Neutrophil (primary cell): ENCODE measurements around the gene KRTAP5-4.

Experiments used
- H3K27ac ChIP-seq: fragments of 200-600 bp; sonication (generic); 2 replicates; pipeline ENCODE4 v1.5.1; 2016; ENCODE audit warnings: mild to moderate bottlenecking, moderate library complexity
- H3K27me3 ChIP-seq: fragments of 200-600 bp; sonication (generic); 2 replicates; pipeline ENCODE4 v1.6.0; 2016; ENCODE audit warnings: mild to moderate bottlenecking
- H3K36me3 ChIP-seq: fragments of 200-600 bp; sonication (generic); 2 replicates; pipeline ENCODE4 v1.5.1; 2017
- H3K4me1 ChIP-seq, 2 experiments: fragments of 200-600 bp in 1 of 2; sonication (generic) in 1 of 2; 1 replicate in 1 of 2; 2 replicates in 1 of 2; pipeline versions ENCODE4 v1.5.1 to v1.6.1; 2013 to 2016; ENCODE audit warnings: low read depth in 1 of 2, low read length in 1 of 2, mild to moderate bottlenecking in 1 of 2, moderate library complexity in 1 of 2; ENCODE audit not compliant: control insufficient read depth in 1 of 2, insufficient read depth in 1 of 2
- H3K4me3 ChIP-seq, 2 experiments: fragments of 200-600 bp in 1 of 2; sonication (generic) in 1 of 2; 1 replicate in 1 of 2; 2 replicates in 1 of 2; pipeline ENCODE4 v1.5.1; 2013 to 2016; ENCODE audit warnings: low read depth in 1 of 2, low read length in 1 of 2, mild to moderate bottlenecking in 1 of 2, moderate library complexity in 1 of 2
- H3K9me3 ChIP-seq: fragments of 200-600 bp; sonication (generic); 2 replicates; pipeline ENCODE4 v1.5.1; 2016
- TF ChIP-seq, protein P1 (sequence below): fragments of 200-600 bp; sonication (generic); IDR thresholded peaks from 2 replicates; pipeline ENCODE4 v1.5.1; 2016; ENCODE audit warnings: antibody characterized with exemption

KRTAP5-4 gene

GRCh38 chr11:1659506-1659905 is 37.6 kb upstream of the KRTAP5-4 start:
- Histone ChIP-seq H3K27me3 (peaks cover 53% of the 10 kb centered on the region), H3K4me1 (no peaks in the 10 kb centered on the region), H3K36me3 (no peaks in the 10 kb centered on the region), H3K4me3 (no peak overlapping the region), H3K27ac (no peak overlapping the region), H3K9me3 (no peaks in the 10 kb centered on the region)
- TF ChIP-seq, protein P1, sequence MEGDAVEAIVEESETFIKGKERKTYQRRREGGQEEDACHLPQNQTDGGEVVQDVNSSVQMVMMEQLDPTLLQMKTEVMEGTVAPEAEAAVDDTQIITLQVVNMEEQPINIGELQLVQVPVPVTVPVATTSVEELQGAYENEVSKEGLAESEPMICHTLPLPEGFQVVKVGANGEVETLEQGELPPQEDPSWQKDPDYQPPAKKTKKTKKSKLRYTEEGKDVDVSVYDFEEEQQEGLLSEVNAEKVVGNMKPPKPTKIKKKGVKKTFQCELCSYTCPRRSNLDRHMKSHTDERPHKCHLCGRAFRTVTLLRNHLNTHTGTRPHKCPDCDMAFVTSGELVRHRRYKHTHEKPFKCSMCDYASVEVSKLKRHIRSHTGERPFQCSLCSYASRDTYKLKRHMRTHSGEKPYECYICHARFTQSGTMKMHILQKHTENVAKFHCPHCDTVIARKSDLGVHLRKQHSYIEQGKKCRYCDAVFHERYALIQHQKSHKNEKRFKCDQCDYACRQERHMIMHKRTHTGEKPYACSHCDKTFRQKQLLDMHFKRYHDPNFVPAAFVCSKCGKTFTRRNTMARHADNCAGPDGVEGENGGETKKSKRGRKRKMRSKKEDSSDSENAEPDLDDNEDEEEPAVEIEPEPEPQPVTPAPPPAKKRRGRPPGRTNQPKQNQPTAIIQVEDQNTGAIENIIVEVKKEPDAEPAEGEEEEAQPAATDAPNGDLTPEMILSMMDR = no peak

GRCh38 chr11:1656670-1657069 is 34.7 kb upstream of the KRTAP5-4 start:
- Histone ChIP-seq H3K9me3 (no peaks in the 10 kb centered on the region), H3K36me3 (no peaks in the 10 kb centered on the region), H3K27me3 (peaks cover 71% of the 10 kb centered on the region), H3K27ac (no peak overlapping the region), H3K4me1 (no peaks in the 10 kb centered on the region), H3K4me3 (no peak overlapping the region)
- TF ChIP-seq, protein P1 = no peak

DNA sequence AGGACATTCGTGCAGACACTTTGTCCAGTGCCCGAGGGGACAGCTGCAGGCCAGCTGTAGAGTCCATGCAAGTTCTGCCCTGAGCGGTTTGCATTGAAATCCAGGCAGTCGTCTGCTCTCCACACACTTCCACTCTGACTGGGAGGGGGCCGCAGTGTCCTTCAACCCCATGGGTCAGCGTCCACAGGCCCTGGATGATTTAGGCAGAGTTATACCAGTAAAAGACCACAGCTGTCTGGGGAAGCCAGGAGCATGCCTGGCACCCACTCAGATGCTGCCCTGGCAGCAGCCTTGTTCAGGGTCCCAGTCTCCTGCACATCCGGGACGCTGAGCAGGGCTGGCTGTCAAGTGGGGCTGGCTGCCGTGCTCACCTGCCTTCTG is 34.1 kb upstream of the KRTAP5-4 start:
- Histone ChIP-seq H3K36me3 (no peaks in the 10 kb centered on the region), H3K4me1 (no peaks in the 10 kb centered on the region), H3K27me3 (peaks cover 71% of the 10 kb centered on the region), H3K9me3 (no peaks in the 10 kb centered on the region), H3K27ac (no peak overlapping the region), H3K4me3 (no peak overlapping the region)
- TF ChIP-seq, protein P1 = no peak

DNA sequence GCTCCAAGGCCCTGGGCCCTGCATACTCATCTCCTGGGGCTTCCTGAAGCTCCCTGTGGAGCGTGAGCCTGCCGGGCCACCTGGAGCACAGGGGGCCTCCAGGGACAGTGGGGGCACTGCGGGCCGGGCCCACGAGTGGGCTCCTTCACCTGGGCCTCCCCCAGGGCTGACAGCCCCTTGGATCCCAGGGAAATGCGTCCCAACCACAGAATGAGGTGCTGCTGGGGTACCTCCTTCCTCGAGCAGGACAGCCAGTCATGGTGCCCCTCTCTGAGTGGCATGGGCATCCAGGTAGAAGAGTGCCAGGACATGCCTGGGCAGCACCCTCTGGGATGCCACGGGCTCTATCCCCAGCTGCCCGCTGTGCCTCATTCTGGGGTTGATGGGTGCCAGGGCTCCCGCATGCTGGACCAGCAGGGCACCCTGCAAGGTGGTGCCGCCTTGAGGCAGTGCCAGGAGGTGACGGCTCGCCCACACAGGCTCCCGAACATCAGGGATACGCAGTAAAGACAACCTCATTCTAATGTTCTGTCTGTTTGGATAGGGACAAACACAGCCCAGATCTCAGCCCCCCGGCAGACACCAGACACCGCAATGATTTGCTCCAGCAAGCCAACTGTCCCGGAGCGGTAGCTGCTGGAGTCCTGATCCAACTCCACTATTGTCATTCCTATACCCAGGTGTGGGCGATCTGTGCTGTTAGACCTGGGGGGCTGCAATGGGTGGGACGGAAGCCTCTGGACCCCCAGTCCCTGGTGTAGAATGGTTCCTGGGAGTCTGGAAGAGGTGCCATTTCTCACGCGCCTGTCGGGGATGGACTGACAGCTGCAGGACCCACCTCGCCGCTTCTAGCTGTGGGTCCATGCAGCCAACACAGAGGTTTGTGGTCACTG is 33.5 kb upstream of the KRTAP5-4 start:
- peaks cover 69% of the 10 kb centered on the region for H3K27me3 ChIP-seq
- no peaks in the 10 kb centered on the region for H3K4me1 ChIP-seq
- H3K36me3 ChIP-seq = no peaks in the 10 kb centered on the region
- TF ChIP-seq, protein P1 = no peak
- no peak overlapping the region for H3K4me3 ChIP-seq
- no peak overlapping the region for H3K27ac ChIP-seq
- no peaks in the 10 kb centered on the region for H3K9me3 ChIP-seq

DNA sequence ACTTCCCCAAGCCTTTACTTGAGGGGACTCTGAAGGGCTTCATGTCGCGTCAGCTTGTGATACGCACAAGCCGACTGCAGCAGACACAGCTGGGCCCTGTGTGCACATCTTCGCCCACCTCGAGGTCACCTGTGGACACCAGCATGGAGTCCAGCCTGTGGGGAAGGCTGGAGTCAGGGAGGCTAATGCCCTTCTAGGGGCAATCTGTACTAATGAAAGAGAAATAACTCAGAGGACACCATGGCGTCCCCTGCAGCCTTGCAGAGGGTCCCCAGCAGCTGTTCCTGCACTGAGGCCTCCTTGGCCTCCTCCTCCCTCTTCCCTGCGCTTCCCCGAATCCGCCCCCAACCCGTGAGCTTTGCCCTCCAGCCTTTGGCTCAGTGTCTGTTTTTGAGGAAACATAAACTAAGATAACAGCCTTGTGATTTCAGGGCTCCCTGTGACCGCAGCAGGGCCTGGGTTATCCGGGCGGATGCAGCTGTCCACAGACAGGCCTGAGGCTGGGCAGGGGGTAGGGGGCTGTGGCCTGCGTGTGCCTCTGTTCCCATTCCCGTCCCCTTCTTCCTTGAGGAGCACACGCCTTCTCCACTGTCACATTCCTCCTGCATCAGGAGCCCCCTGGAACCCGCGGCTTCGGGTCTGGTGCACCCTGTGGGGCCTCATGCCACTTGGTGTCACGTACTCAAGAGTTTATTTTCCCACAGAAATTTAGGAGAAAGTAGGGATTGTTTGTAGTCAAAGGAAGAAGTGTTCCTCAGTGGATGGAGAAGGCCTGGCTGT is 32.6 kb upstream of the KRTAP5-4 start:
- Histone ChIP-seq H3K4me3 (no peak overlapping the region), H3K36me3 (no peaks in the 10 kb centered on the region), H3K27me3 (peaks cover 60% of the 10 kb centered on the region), H3K9me3 (no peaks in the 10 kb centered on the region), H3K4me1 (no peaks in the 10 kb centered on the region), H3K27ac (no peak overlapping the region)
- TF ChIP-seq, protein P1 = no peak
